ENCODE data around the gene TAF3.
A peak's percentile ranks its signal among the peaks of the same experiment; 100 is the strongest.

Gene TAF3

DNA sequence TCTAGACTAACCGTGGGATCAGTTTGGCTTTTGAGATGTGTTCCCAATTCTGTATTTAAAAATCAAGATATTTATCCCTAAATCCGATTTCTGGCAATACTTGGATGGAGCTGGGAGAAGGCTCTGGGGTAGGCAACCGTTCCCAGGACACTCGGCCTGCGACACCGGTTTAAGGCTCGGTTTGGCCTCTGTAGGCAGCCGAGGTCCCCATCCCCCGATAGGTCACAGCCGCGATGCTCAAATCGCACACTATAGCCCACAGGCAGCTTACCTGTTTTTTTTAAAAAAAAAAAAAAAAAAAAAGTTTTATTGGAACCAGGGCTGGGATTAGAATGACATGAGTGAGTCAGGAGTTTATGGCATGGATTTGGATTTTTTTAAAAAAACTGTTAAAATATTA, 729 bp upstream of the TAF3 start:
- H3K36me3 ChIP-seq (ENCODE audit: control insufficient read depth in 1 of 2, insufficient read depth in 2 of 2, low read length in 2 of 2) = no peaks in the 10 kb centered on the region
- H3K27ac ChIP-seq (ENCODE audit: low read length) = no peak overlapping the region
- H3K27me3 ChIP-seq (ENCODE audit: low read depth, low read length) = no peaks in the 10 kb centered on the region
- peaks cover 12 to 16% of the 10 kb centered on the region in 2 donors for H3K4me1 ChIP-seq (ENCODE audit: control insufficient read depth in 1 of 2, insufficient read depth in 2 of 2, low read length in 2 of 2)
- no peaks in the 10 kb centered on the region for H3K9me3 ChIP-seq (ENCODE audit: control insufficient read depth in 1 of 2, low read length in 2 of 2)
- peak overlapping the region; percentile 95 to 100 for H3K4me3 ChIP-seq (ENCODE audit: low read depth in 1 of 2, low read length in 2 of 2)

DNA sequence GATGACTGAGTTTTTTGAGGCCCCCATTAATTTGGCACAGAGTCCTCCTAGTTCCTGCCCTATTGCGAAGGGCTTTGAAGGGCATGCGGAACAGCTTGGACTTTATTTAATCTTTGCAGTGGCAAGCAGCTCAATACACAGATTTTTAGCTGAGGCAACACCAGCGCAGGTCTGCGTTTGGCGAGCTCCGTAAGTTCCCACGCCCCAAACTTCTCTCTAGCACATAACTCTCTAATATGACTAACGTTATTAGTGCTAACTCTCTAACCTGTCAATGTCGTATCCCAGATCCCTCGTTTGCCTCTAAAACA, 366 bp upstream of the TAF3 start:
- H3K27ac ChIP-seq (ENCODE audit: low read length) = no peak overlapping the region
- no peaks in the 10 kb centered on the region for H3K9me3 ChIP-seq (ENCODE audit: control insufficient read depth in 1 of 2, low read length in 2 of 2)
- peaks cover 12 to 16% of the 10 kb centered on the region in 2 donors for H3K4me1 ChIP-seq (ENCODE audit: control insufficient read depth in 1 of 2, insufficient read depth in 2 of 2, low read length in 2 of 2)
- peak overlapping the region; percentile 95 to 100 for H3K4me3 ChIP-seq (ENCODE audit: low read depth in 1 of 2, low read length in 2 of 2)
- no peaks in the 10 kb centered on the region for H3K36me3 ChIP-seq (ENCODE audit: control insufficient read depth in 1 of 2, insufficient read depth in 2 of 2, low read length in 2 of 2)
- H3K27me3 ChIP-seq (ENCODE audit: low read depth, low read length) = no peaks in the 10 kb centered on the region

DNA sequence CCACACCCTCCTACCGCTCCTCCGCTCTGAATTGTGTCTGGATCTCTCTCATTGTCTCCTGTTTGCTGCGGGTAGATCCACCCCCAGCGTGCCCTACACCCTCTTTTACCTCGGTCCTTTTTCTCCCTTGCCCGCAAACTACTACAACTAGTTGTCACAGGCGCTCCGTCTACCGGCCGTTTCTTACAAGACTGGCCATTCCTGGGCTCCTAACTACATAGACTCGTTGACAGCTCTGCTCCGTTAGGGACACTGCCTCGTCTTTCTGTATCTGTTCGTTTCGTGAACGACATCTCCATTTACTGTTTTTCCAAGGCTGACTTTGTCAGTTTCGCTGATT, 786 bp downstream of the TAF3 start:
- Histone ChIP-seq H3K27me3 (ENCODE audit: low read depth, low read length) (no peaks in the 10 kb centered on the region), H3K4me1 (ENCODE audit: control insufficient read depth in 1 of 2, insufficient read depth in 2 of 2, low read length in 2 of 2) (peaks cover 12 to 16% of the 10 kb centered on the region in 2 donors), H3K9me3 (ENCODE audit: control insufficient read depth in 1 of 2, low read length in 2 of 2) (no peaks in the 10 kb centered on the region), H3K36me3 (ENCODE audit: control insufficient read depth in 1 of 2, insufficient read depth in 2 of 2, low read length in 2 of 2) (no peaks in the 10 kb centered on the region), H3K4me3 (ENCODE audit: low read depth in 1 of 2, low read length in 2 of 2) (peak overlapping the region; percentile 95 to 100), H3K27ac (ENCODE audit: low read length) (peak overlapping the region; percentile 3)

DNA sequence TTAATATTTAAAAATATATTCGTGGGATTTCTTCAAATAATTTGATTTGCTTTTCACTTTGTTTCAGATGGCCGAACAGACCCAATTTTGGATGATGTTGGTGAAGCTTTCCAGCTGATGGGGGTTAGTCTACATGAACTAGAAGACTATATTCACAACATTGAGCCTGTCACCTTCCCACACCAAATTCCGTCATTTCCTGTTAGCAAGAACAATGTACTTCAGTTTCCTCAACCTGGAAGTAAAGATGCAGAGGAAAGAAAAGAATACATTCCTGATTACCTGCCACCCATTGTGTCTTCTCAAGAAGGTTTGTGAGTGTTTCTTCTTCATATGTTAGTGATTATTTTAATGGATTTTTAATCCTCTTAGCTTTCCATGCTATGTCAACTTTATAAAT, 5.9 kb downstream of the TAF3 start:
- Histone ChIP-seq H3K9me3 (ENCODE audit: control insufficient read depth in 1 of 2, low read length in 2 of 2) (no peaks in the 10 kb centered on the region), H3K27me3 (ENCODE audit: low read depth, low read length) (no peaks in the 10 kb centered on the region), H3K4me3 (ENCODE audit: low read depth in 1 of 2, low read length in 2 of 2) (no peak overlapping the region), H3K27ac (ENCODE audit: low read length) (no peak overlapping the region), H3K36me3 (ENCODE audit: control insufficient read depth in 1 of 2, insufficient read depth in 2 of 2, low read length in 2 of 2) (peaks cover 14 to 15% of the 10 kb centered on the region in 2 donors), H3K4me1 (ENCODE audit: control insufficient read depth in 1 of 2, insufficient read depth in 2 of 2, low read length in 2 of 2) (peaks cover 11 to 15% of the 10 kb centered on the region in 2 donors)

DNA sequence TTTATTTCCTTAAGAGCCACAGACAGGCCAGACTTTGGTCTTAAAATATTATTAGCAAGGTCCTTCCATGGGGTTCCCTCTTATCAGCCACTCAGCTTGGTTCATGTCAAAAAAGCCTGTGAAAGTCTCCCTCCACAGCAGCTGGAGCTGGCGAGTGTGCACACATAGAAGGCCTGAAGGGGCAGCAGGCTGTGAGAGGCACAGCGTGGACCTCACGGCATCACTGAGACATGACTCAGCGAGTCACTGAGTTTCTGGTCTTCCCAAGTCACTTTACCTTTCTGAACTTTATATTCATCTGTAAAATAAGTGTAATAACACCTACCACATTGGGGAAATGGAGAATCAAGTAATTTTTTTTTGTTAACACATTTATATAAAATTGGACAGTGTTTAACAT, 8.7 kb downstream of the TAF3 start:
- Histone ChIP-seq H3K36me3 (ENCODE audit: control insufficient read depth in 1 of 2, insufficient read depth in 2 of 2, low read length in 2 of 2) (peaks cover 14 to 15% of the 10 kb centered on the region in 2 donors), H3K4me3 (ENCODE audit: low read depth in 1 of 2, low read length in 2 of 2) (no peak overlapping the region), H3K4me1 (ENCODE audit: control insufficient read depth in 1 of 2, insufficient read depth in 2 of 2, low read length in 2 of 2) (no peaks in the 10 kb centered on the region), H3K27me3 (ENCODE audit: low read depth, low read length) (no peaks in the 10 kb centered on the region), H3K9me3 (ENCODE audit: control insufficient read depth in 1 of 2, low read length in 2 of 2) (no peaks in the 10 kb centered on the region), H3K27ac (ENCODE audit: low read length) (no peak overlapping the region)

DNA sequence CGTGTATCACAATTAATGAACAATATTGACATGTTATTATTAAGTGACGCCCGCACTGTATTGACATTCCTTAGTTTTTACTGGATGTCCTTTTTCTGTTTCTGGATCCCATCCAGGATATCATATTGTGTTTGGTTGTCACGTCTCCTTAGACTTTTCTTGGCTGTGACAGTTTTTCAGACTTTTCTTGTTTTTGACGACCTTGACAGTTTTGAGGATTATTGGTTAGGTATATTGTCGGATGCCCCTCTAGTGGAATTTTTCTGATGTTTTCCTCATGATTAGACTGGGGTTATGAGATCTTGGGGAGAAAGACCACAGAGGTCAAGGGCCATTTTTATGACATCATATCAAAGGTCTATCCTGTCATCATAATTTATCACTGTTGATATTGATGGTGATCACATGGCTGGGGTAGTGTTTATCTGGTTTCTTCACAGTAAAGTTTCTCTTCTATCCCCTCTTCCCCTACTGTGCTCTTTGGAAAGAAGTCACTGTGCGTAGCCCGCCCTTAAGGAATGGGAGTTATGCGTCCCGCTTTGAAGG, 11.1 kb downstream of the TAF3 start:
- Histone ChIP-seq H3K4me3 (ENCODE audit: low read depth in 1 of 2, low read length in 2 of 2) (no peak overlapping the region), H3K4me1 (ENCODE audit: control insufficient read depth in 1 of 2, insufficient read depth in 2 of 2, low read length in 2 of 2) (no peaks in the 10 kb centered on the region), H3K27ac (ENCODE audit: low read length) (no peak overlapping the region), H3K36me3 (ENCODE audit: control insufficient read depth in 1 of 2, insufficient read depth in 2 of 2, low read length in 2 of 2) (peaks cover 12 to 13% of the 10 kb centered on the region in 2 donors), H3K9me3 (ENCODE audit: control insufficient read depth in 1 of 2, low read length in 2 of 2) (no peaks in the 10 kb centered on the region), H3K27me3 (ENCODE audit: low read depth, low read length) (no peaks in the 10 kb centered on the region)

DNA sequence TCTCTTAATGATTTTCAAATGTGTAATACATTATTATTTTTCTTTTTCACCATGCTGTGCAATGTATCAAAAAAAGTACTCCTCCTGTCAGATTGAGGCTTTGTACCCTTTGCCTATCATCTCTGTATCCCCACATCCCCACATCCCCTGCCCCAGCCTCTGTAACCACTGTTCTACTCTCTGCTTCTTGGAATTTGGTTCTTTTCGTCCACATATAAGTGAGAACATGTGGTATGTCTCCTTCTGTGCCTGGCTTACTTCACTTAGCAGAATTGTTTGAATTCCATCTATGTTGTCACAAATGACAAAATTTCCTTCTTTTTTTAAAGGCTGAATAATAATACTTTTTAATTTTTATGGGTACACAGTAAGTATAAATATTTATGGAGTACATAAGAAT, 13.8 kb downstream of the TAF3 start:
- H3K27me3 ChIP-seq (ENCODE audit: low read depth, low read length) = no peaks in the 10 kb centered on the region
- H3K4me3 ChIP-seq (ENCODE audit: low read depth in 1 of 2, low read length in 2 of 2) = no peak overlapping the region
- H3K27ac ChIP-seq (ENCODE audit: low read length) = no peak overlapping the region
- no peaks in the 10 kb centered on the region for H3K4me1 ChIP-seq (ENCODE audit: control insufficient read depth in 1 of 2, insufficient read depth in 2 of 2, low read length in 2 of 2)
- H3K9me3 ChIP-seq (ENCODE audit: control insufficient read depth in 1 of 2, low read length in 2 of 2) = no peaks in the 10 kb centered on the region
- no peaks in the 10 kb centered on the region for H3K36me3 ChIP-seq (ENCODE audit: control insufficient read depth in 1 of 2, insufficient read depth in 2 of 2, low read length in 2 of 2)

DNA sequence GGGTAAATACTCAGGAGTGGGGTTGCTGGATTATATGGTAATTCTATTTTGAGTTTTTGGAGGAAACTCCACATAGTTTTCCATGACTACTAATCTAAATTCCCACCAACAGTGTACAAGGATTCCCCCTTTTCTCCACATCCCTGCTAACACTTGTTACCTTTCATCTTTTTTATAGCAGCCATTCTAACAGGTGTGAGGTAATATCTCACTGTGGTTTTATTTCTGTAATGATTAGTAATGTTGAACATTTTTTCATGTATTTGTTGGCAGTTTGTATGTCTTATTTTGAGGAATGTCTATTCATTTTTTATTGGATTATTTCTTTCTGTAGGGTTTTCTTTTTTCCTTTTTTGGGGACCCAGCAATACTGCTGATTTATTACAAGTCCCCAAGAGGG, 14.9 kb downstream of the TAF3 start:
- H3K4me3 ChIP-seq (ENCODE audit: low read depth in 1 of 2, low read length in 2 of 2) = no peak overlapping the region
- H3K27me3 ChIP-seq (ENCODE audit: low read depth, low read length) = no peaks in the 10 kb centered on the region
- no peaks in the 10 kb centered on the region for H3K36me3 ChIP-seq (ENCODE audit: control insufficient read depth in 1 of 2, insufficient read depth in 2 of 2, low read length in 2 of 2)
- no peak overlapping the region for H3K27ac ChIP-seq (ENCODE audit: low read length)
- no peaks in the 10 kb centered on the region for H3K4me1 ChIP-seq (ENCODE audit: control insufficient read depth in 1 of 2, insufficient read depth in 2 of 2, low read length in 2 of 2)
- no peaks in the 10 kb centered on the region for H3K9me3 ChIP-seq (ENCODE audit: control insufficient read depth in 1 of 2, low read length in 2 of 2)

DNA sequence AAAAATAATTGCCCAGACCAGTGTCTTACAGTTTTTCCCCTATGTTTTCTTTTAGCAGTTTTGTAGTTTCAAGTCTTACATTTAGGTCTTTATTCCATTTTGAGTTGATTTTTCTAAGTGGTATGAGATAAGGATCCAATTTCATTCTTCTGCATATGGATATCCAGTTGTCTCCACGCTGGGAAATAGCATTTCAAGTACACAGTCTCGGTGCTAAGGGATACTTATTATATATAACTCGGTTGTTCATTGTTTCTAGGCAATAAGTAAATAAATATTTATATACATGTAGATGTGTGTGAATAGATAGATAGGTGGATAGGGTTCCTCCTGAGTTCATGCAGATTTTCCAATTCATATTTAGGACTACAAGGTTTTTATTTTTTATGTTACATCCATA, 16.0 kb downstream of the TAF3 start:
- no peaks in the 10 kb centered on the region for H3K4me1 ChIP-seq (ENCODE audit: control insufficient read depth in 1 of 2, insufficient read depth in 2 of 2, low read length in 2 of 2)
- H3K27me3 ChIP-seq (ENCODE audit: low read depth, low read length) = no peaks in the 10 kb centered on the region
- no peak overlapping the region for H3K27ac ChIP-seq (ENCODE audit: low read length)
- no peaks in the 10 kb centered on the region for H3K9me3 ChIP-seq (ENCODE audit: control insufficient read depth in 1 of 2, low read length in 2 of 2)
- H3K36me3 ChIP-seq (ENCODE audit: control insufficient read depth in 1 of 2, insufficient read depth in 2 of 2, low read length in 2 of 2) = peaks cover 0 to 5% of the 10 kb centered on the region in 2 donors
- no peak overlapping the region for H3K4me3 ChIP-seq (ENCODE audit: low read depth in 1 of 2, low read length in 2 of 2)

DNA sequence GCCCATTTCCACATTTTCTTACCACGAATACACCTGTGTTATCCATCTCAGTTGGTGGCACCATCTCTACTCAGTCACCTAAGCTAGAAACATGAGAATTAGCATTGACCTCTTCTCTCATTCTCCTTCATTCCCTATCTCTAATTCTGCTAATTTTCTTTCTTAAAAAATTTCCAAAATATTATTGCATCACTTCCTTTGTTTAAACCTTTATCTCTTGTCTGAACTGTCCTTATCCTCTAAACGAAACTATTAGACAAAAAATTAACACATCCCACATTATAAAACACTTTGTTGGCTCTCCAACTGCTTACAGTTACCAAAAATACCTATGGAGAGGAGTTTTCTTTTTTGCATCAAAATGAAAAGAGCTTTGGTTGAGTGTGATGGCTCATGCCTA, 18.3 kb downstream of the TAF3 start:
- Histone ChIP-seq H3K27me3 (ENCODE audit: low read depth, low read length) (no peaks in the 10 kb centered on the region), H3K9me3 (ENCODE audit: control insufficient read depth in 1 of 2, low read length in 2 of 2) (no peaks in the 10 kb centered on the region), H3K4me3 (ENCODE audit: low read depth in 1 of 2, low read length in 2 of 2) (no peak overlapping the region), H3K36me3 (ENCODE audit: control insufficient read depth in 1 of 2, insufficient read depth in 2 of 2, low read length in 2 of 2) (peaks cover 0 to 6% of the 10 kb centered on the region in 2 donors), H3K27ac (ENCODE audit: low read length) (no peak overlapping the region), H3K4me1 (ENCODE audit: control insufficient read depth in 1 of 2, insufficient read depth in 2 of 2, low read length in 2 of 2) (no peaks in the 10 kb centered on the region)

DNA sequence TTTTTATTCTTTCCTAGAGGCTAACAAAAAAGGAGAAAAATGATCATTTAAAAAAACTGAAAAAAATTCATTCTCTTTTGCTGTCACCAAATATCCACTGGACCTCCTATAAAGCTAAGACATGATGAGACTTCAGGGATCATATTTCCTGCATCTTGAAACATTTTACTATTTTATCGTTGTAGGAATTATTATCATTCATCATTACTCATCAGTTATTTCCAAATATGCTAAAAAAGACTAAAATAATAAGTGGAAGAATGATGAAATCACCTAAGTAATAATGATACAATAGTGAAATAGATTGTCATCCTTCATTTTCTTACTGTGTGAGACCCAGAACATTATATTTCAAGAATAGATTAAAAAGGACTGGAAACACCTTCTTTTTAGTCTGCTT, 28.3 kb downstream of the TAF3 start:
- no peak overlapping the region for H3K27ac ChIP-seq (ENCODE audit: low read length)
- H3K4me1 ChIP-seq (ENCODE audit: control insufficient read depth in 1 of 2, insufficient read depth in 2 of 2, low read length in 2 of 2) = no peaks in the 10 kb centered on the region
- H3K4me3 ChIP-seq (ENCODE audit: low read depth in 1 of 2, low read length in 2 of 2) = no peak overlapping the region
- no peaks in the 10 kb centered on the region for H3K9me3 ChIP-seq (ENCODE audit: control insufficient read depth in 1 of 2, low read length in 2 of 2)
- no peaks in the 10 kb centered on the region for H3K27me3 ChIP-seq (ENCODE audit: low read depth, low read length)
- H3K36me3 ChIP-seq (ENCODE audit: control insufficient read depth in 1 of 2, insufficient read depth in 2 of 2, low read length in 2 of 2) = no peaks in the 10 kb centered on the region

DNA sequence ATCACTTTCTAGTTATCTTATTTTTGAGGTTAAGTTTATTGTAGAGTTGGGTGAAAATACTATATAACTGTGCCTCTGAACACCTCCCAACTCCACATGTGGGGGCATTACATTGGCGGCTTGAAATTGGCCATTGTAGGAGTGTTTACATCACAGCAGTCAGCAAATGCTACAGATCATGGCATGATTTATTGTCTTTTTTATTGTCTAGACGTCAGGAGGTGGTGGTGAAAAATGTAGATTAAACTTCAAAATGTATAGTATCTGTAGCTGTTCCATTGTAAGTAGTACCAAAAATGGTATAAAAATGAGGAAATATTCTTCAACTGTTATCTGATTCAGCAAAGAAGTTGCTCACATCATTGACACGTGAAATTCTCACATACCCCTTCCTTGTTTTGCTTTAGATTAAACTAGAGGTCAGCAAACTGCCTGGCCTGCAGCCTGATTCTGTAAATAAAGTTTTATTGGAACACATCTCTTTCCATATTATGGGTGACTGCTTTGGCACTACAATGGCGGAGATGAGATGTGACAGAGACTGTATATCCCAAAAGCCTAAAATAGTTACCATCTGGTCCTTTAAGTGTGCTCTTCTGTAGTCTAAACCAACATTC, 35.0 kb downstream of the TAF3 start:
- Histone ChIP-seq H3K27ac (ENCODE audit: low read length) (no peak overlapping the region), H3K4me3 (ENCODE audit: low read depth in 1 of 2, low read length in 2 of 2) (no peak overlapping the region), H3K27me3 (ENCODE audit: low read depth, low read length) (no peaks in the 10 kb centered on the region), H3K36me3 (ENCODE audit: control insufficient read depth in 1 of 2, insufficient read depth in 2 of 2, low read length in 2 of 2) (no peaks in the 10 kb centered on the region), H3K4me1 (ENCODE audit: control insufficient read depth in 1 of 2, insufficient read depth in 2 of 2, low read length in 2 of 2) (no peaks in the 10 kb centered on the region), H3K9me3 (ENCODE audit: control insufficient read depth in 1 of 2, low read length in 2 of 2) (no peaks in the 10 kb centered on the region)
